NCI-H2196 treated with DMSO at 0.1 percent for 48 hours (cell line): Measurements from ENCODE around the gene CHST3.
"Not testable (repeated sequence)": the region's sequence is repeated elsewhere in the genome, so short reads cannot be mapped to it uniquely, and the experiment has no call there.

Experiments used
- DNase-seq: peaks from one replicate; lab custom pipeline; 2025; ENCODE audit not compliant: unreplicated experiment; lab: John Stamatoyannopoulos, UW

CHST3 gene

DNA sequence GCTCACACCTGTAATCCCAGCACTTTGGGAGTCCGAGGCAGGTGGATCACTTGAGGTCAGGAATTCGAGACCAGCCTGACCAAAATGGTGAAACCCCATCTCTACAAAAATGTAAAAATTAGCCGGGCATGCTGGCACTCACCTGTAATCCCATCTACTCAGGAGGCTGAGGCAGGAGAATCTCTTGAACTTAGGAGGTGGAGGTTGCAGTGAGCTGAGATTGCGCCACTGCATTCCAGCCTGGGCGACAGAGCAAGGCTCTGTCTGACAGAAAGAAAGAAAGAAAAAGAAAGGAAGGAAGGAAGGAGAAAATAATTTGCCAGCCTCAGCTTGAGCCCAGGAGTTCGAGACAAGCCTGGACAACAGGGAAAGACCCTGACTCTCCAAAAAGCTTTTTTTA is 24.7 kb downstream of the CHST3 start:
- not testable (repeated sequence) for DNase-seq

DNA sequence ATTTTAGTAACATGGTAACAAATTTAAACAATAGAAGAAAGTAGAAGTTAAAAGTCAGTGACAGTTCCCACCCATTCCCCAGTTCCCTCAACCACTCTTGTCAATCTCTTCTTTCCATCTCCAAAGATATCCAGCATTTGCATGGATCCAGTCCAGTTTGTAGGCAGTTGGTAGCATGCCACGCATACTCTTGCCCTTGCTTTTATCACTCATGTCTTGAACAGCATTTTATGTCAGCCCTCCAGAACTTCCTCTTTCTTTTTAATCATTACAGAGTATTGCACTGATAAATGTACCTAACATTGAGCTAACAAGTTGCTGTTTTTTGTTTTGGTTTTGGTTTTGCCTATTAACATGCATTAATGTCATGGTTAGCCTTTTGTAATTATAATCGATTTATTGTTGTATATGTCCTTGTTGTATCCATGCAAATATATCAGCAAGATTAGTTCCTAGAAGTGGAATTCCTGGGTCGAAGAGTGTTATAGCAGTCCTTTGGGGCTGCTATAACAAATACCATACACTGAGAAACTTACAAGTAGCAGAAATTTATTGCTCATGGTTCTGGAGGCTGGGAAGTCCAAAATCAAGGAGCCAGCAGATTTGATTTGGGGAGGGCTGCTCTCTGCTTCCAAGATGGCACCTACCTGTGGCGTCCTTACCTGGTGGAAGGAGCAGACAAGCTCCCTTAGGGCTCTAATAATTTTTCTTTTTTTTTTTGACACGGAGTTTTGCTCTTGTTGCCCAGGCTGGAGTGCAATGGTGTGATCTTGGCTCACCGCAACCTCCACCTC is 25.7 kb downstream of the CHST3 start:
- DNase-seq, result no peak

DNA sequence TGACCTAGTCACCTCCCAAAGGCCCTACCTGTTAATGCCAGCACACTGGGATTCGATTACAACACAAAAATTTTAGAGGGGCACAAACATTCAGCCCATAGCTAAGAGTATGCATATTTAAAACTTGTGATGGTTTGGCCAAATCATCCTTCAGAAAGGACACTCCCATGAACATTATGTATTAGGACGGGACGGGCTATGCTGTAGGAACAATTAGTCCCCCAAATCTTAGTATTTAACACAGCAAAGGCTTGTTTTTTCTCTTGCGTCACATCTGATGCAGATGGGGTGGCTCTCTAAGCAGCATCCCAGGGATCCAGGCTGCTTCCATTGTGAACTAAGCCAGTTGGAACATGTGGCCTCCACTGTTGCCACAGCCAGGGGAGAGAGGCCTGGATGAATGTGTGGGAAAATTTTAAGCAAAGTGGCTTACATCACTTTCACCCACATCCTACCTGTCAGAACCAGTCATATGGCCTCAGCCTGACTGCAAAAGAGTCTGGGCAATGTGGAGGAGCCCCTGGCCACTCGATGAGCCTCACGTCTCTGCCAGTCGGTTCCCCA is 26.6 kb downstream of the CHST3 start:
- no peak for DNase-seq

DNA sequence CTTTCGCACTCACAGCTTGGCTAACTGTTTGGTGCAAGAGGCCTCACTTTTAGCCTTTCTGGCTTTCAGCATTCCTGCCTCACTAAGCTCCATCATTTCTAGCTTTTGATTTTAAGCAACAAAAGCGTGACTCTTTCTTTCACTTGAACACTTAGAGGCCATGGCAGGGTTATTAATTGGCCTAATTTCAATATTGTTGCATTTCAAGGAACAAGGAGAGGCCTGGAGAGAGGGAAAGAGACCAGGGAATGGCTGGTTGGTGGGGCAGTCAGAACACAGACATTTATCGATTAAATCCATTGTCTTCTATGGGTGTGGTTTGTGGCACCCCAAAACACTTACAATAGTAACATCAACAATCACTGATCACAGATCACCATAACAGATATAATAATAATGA is 31.3 kb downstream of the CHST3 start:
- DNase-seq, result no peak

DNA sequence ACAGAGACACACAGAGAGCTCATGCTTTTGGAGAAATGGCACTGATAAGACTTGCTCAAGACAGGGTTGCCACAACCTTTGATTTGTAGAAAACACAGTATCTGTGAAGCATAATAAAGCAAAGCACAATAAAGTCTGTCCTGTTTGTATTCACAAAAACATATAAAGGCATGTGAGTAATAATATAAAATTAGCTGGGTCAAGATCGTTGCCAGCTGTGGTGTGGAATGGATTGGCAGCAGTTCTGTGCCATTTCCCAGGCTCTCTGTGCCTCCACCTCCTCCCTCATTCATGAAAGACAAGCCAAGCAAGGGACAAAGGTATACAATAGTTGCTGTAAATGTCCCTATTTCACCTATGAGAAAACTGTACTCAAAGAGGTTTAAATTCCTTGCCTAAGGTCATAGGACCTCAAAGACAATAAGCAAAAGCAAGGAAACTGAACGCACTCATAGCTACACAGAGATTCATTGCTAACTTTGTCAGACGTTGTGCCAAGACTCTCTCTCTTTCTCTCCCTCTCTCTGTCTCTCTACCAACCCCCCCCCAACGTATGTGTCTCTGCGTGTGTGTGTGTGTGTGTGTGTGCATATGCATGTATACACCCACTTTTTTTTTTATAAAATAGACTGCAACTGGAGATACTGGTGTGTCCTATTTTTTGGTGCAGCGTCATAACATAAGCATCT is 31.8 kb downstream of the CHST3 start:
- no peak for DNase-seq

DNA sequence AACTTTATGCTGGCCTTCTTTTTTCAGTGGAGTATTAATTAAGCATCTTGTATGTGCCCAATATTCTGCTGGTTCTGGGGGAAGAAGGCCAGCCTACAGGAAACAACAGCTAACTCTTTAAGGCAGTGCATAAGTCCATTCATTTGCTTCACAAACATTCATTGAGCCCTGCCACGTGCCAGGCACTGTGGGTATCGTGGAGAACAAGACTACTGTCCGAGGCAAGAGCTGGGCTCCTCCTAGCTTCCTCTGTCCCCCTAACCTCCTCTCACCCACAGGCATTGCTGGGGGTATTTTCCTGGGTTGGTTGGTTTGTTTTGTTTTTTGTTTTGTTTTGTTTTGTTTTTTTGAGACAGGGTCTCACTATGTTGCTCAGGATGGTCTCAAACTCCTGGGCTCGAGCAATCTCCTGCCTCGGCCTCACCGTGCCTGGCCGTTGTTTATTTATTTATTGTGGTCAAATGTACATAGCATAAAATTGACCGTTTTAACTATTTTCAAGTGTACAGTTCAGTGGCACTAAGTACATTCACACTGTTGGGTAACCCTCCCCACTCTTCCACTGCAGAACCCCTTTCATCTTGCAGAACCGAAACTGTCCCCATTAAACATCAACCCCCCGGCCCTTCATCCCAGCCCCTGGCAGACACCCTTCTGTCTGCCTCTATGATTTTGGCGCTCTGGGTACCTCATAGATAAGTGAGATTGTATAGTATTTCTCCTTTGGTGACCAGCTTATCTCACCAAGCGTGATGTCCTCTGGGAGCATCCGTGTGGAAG is 32.6 kb downstream of the CHST3 start:
- DNase-seq, result no peak

DNA sequence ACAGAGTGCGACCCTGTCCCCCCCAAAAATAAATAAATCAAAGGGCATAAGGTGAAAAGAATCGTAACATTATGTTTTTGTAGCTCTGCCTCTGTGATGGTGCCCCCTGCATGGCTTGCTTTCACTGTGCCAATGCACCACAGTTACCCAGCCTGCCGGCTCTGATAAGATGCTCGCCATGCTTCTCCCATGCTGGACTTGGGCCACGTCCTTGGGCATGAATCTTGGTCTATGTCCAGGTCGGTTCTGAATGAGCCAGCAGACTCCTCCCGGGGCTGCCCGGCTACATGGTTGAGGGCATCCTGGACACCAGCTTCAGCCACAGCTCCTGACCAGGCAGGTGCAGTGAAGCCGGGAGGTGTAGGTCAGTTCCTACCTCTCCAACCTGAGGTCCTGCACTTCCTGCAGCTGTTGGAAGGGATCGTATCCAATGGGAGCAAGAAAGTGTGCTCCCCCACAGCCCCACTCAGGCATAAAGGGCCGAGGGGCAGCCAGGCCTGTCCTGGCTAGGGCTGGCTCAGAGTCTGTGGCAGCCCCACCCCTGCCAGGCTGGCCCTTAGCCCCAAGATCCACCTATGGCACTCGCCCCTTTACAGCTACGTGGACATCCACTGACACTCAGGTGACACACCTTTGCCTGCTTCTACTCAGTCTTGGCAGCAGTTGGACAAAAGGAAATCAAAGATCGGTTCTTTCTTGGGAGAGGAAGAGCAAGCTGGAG is 34.1 kb downstream of the CHST3 start:
- no peak for DNase-seq

DNA sequence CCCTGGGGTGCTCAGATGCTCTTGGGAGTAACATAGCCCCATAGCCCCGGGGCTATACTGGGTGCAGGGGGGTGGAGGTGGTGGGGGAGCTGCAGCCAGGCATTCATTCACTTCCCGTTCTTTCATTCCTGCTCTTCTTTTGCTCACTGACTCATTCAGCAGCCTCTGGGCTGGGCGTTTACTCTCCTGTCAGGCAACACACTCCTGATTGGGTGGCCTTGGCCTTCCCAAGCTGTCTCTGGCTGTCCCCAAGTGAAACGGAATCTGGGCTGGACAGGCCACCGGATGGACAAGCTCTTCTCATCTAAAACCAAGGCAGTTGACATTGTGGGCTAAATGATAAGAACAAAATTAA is 34.6 kb downstream of the CHST3 start:
- DNase-seq, result no peak

DNA sequence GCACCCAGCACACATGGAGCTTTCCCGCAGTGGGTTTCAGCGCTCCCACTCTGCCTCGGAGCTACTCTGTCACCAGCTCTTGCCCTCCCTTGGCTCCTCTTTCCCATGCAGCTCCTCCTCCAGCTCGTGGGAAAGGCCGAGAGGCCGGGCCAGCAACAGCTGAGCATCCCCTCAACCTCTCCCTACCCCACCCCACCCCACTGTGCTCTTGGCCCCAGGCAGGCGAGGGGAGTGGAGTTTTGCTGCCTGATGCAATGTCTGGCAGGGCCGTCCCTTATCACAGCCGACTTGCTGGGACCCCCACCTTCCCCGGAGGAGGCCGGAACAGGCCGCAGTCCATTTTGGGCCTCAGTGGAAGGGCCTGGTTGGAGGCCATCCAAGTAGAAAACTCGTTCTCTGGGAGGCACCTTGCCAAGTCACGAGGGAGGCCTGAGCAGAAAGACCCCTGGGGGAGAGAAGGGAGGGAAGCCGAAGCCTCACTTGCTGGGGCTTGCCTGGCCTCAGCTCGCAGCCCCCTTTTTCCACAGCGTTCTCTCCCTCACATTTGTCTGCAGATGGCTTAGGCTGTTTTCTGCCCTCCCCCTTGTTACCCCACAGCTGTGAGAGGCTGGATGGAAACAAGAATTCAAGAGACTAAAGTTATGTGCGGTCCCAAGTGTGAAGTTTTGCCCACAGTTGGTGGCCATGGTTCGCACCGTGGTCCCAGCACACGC is 35.3 kb downstream of the CHST3 start:
- no peak for DNase-seq

DNA sequence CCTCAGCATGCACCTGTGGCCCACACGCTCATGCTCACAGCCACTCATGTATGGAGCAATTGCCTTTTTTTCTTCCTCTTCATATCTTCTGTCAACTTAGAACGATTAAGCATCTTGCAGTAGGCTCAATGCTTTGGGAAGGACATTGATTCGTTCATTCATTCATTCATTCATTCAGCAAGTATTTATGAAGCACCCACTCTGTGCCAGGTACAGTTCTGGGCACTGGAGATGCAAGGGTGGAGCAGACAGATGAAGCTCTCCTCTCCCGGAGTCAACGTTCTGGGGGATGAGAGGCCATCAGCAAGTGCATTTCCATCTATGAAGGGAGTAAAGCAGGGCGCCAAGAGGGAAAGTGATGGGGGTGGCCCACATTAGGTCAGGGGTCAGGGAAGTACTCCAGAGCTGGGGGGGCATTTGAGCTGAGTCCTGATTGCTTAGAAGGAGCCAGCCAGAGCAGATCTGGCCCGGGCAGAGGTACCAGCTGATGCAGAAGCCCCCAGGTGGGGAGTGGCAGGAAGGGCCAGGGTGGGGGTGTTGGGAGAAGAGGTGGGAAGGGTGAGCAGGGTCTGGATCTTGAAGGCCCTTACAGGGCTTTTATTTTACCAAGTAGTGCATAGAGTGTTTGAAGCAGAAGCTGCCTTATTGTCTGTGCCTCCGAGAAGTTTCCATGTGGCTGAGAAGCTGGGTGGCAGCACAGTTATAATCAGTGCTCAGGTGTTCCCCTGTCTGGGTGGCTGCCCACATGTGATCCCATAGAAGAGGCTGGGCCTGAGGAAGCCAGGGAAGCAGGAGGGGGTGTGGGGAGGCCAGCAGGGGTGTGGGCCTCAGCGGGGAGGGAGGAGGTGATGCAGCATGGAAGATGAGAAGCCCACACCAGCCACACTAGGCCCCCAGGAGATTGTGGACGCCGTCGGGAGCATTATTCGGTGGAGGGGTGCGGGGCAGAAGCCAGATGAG is 36.2 kb downstream of the CHST3 start:
- no peak for DNase-seq

DNA sequence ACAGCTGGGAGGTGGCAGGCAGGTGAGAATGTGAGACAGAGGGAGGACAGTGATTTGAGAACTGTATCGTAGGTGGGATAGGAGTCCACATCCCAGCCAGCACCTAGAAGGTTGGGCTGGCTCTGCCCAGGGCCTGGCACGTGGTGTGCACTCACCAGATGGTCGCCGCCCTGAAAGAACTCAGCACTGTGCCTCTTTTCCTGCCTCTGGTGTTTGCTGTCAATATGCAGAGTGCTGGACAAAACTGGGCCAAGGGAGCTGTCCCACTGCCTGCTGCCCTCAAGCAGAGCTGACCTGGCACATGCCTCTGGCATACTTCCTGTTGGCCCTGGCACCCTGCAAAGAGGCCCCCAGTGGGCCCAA is 36.8 kb downstream of the CHST3 start:
- DNase-seq, result no peak

DNA sequence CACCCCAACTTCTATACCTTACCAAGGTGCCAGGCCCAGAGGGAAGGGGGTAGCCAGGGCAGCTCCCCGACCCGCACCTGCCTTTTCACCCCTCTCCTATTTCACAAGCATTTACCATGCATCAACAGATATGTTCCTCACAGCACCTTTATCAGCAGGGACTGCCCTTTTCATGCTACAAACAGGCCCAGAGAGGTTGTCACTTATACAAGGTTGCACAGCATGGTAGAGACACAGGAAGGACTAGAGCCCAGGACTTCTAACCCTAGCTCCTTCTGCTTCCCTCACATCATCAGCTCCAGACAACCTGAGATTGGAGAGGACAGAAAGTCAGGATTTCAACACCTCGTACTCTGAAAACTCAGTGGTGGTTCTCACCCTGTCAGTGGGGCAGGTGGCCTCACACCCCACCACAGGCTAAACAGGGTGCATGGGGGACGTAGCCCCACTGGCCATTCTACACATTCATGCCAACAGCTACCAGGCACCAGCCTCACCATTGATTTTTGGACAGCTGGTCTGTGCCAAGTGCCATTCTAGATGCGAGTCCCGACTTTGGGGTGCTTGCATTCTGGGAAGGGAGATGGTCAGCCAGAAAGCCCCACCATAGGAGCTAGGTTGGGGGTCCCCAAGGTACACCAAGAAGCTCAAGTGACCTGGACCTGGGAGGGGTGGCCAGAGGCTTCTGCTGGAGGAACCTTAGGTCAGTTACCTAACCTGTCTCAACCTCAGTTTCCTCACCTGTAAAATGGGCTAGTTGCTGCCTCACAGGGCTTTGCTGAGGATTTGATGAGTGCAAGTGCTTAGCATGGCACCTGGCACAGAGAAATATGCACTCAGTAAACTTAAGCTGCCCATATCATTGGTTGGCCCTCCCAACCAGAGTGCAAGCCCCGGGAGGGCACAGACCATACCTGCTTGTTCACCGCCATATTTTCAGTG is 38.4 kb downstream of the CHST3 start:
- DNase-seq, result no peak

DNA sequence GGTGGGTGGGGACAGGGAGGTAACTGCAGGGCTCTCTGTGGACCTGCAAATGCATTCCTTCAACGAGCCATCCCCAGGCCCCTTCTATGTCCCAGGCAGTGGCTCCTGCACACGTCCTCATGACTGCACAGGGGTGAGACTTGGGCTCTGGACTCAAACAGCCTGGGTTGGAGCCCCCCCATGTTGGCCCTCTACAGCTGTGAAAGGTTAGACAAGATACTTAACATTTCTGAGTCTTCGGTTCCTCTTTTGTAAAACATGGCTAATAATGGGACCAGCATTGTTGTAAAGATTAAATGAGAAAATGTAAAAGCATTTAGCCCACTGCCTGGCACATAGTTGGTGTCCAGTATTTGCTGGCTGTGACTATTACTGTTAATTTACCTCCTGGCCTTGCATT is 41.8 kb downstream of the CHST3 start:
- DNase-seq, result no peak

DNA sequence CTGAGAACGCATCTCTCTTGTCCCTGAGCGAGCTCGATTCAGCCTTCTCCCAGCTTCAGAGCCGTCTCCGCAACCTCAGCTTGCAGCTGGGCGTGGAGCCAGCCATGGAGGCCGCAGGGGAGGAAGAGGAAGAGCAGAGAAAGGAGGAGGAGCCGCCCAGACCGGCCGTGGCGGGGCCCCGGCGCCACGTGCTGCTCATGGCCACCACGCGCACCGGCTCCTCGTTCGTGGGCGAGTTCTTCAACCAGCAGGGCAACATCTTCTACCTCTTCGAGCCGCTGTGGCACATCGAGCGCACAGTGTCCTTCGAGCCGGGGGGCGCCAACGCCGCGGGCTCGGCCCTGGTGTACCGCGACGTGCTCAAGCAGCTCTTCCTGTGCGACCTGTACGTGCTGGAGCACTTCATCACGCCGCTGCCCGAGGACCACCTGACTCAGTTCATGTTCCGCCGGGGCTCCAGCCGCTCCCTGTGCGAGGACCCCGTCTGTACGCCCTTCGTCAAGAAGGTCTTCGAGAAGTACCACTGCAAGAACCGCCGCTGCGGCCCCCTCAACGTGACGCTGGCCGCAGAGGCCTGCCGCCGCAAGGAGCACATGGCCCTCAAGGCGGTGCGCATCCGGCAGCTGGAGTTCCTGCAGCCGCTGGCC is 43.2 kb downstream of the CHST3 start:
- DNase-seq, result no peak

DNA sequence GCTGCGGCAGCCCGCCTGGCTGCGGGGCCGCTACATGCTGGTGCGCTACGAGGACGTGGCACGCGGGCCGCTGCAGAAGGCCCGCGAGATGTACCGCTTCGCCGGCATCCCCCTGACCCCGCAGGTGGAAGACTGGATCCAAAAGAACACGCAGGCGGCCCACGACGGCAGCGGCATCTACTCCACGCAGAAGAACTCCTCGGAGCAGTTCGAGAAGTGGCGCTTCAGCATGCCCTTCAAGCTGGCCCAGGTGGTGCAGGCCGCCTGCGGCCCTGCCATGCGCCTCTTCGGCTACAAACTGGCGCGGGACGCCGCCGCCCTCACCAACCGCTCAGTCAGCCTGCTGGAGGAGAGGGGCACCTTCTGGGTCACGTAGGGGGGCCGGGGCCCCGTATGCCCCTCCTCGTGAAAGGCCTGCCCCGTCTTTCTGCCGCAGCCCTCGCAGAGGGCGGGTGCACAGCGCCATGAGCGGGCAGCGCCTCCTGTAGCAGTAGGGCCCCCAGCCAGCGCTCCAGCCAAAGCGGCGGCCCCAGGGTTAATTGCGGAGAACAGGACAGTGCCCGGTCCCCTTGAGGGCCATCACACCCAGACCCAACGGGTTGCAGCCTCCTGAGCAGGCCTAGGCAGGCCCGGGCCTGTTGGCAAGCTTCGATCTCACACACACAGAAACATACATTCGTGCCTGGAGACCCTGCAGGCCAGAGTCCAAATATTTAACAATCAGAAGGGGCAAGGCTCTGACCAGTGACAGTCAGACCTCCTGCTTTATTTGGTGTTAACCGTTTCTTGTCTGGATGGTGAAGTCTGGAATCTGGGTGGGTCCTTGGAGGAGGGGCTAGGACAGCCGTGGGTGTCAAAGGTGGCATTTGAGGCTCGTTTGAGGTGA is 44.1 kb downstream of the CHST3 start:
- no peak for DNase-seq

DNA sequence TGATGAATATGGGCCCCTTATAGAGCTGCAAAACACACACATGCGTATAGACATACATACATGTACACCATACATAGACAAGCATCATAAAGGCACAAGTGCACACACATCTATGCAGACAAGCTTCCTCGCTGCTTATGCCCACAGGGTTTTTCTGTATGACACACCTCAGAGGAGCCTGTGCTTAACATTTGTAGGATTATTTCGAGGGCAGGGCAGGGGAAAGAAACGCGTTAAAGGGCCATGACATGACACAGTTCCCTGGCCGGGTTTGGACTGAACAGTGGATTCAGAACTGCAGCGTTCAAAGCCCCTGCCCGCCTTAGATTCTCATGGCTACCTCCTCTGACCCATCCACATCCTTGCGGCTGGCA is 44.8 kb downstream of the CHST3 start:
- no peak for DNase-seq
